DMS53 (cell line): ENCODE measurements around the gene CHRNA4.

Experiments used
- DNase-seq: peaks from one replicate; lab custom pipeline; 2025; lab: John Stamatoyannopoulos, UW

The CHRNA4 gene

DNA sequence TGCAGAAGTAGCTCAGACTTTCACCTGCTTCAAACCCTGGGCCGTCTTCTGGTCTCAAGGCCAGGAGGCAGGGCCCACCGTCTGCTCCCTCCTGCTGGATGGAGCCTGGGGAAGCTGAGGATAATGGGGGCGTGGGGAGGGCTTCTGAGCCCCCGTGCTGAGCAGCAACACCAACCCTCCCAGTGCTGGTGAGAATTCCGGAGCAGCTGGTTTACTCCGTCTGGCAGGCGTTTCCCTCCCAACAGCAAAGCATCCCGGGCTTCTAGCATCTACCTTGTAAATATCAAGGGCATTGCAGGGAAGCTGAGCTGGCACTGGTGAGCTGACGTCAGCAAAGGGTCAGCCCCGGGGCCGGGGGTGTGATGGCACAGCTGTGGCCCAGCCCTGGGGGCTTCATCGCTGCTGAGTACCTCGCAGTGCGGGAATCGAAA, 16.8 kb upstream of the CHRNA4 start:
- DNase-seq: no peak

- DNase-seq: peak; percentile 20
Observed at GRCh38 chr20:63377256-63377941, 16.2 kb upstream of the CHRNA4 start.

- no peak for DNase-seq
Observed at GRCh38 chr20:63376283-63377250, 15.4 kb upstream of the CHRNA4 start.

GRCh38 chr20:63375438-63375837, 14.3 kb upstream of the CHRNA4 start:
- DNase-seq: no peak

DNA sequence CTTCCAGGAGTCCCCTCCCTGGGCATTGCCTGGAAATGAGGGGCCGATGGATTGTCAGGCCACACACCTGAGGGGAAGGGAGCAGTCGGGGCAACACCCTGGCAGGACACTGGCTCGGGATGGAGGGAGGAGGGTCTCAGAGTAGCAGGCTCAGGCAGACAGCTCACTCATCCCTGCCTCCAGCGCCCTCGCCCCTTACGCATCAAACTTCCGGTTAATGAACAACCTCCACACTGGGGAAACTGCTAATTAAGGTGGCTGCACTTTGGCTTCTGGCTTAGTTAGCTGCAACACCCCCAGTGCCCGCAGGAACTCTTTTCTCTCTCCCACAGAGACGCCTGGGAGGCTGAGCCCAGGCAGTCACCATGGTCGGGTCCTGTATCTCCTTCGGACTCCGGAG, 13.4 kb upstream of the CHRNA4 start:
- DNase-seq: no peak

GRCh38 chr20:63373996-63374395, 12.8 kb upstream of the CHRNA4 start:
- no peak for DNase-seq

GRCh38 chr20:63372971-63373885, 12.1 kb upstream of the CHRNA4 start:
- DNase-seq: no peak

DNA sequence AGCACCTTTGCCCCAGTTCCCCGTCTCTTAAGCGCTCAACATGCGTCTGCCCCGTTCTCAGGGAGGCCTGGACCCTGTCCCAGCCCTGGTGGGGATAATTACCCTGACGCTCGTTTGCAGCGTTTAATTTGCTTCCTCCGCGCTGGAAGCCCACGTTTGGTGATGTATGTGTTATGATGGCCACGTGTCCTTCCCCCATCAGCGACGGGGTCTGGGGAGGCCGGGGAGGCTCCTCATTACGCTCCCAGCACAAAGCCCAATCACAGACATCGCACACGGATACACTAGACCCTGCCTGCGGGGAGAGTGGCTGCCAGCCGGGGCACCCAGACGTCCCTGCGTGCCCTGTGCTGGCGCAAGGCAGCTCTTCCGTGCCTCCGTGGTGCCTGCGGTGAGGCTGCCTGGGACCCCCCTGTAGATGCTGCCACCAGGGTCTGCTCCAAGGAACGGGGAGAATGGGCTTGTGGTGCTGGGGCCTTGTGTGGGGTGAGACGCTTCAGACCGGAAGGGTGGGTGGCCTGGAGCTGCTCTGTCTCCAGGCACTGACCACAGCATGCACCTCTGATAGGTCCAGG, 10.2 kb upstream of the CHRNA4 start:
- DNase-seq: no peak

DNA sequence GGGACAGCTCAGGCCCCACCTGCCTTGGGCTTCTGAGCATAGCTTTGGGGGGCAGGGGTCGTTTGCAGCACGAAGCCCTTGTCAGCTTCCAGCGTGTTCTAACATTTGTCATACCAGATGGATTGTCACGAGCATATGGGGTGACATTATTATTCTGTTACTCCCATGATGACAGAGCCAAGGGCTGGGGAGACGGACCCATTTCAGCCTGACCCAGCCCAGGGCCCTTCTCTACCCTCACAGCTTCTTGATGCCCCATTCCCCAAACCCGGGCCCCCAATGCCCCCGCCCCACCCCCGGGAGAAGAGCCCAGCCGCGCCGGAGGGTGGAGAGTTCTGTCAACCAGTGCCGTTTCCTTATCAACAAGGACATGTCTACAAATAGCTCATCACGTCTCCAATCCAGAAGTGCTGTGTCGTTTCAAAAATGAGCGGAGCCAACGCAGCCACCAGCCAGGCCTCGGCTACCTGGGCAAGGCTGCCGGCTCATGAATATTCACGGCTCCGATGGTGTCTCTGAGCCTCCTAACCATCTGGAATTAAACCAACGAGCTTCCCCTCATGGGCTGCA, 9.6 kb upstream of the CHRNA4 start:
- DNase-seq: no peak

- no peak for DNase-seq
Observed at GRCh38 chr20:63369724-63370617, 8.8 kb upstream of the CHRNA4 start.

- no peak for DNase-seq
Observed at GRCh38 chr20:63369024-63369530, 7.9 kb upstream of the CHRNA4 start.

GRCh38 chr20:63368151-63368550, 7.0 kb upstream of the CHRNA4 start:
- no peak for DNase-seq

- DNase-seq: no peak
Observed at GRCh38 chr20:63367446-63368055, 6.4 kb upstream of the CHRNA4 start.

GRCh38 chr20:63366390-63367365, 5.5 kb upstream of the CHRNA4 start:
- DNase-seq: no peak

- DNase-seq: no peak
Observed at GRCh38 chr20:63365601-63366389, 4.6 kb upstream of the CHRNA4 start.

GRCh38 chr20:63364801-63365585, 3.8 kb upstream of the CHRNA4 start:
- no peak for DNase-seq
